Inflammatory macrophage treated with lipopolysaccharide for 4 hours (primary cell): ENCODE data around the gene SMIM22.

ENCODE experiments used
- DNase-seq: peaks from one replicate; pipeline ENCODE4 v3.0.0-alpha.2; 2020

Gene SMIM22

DNA sequence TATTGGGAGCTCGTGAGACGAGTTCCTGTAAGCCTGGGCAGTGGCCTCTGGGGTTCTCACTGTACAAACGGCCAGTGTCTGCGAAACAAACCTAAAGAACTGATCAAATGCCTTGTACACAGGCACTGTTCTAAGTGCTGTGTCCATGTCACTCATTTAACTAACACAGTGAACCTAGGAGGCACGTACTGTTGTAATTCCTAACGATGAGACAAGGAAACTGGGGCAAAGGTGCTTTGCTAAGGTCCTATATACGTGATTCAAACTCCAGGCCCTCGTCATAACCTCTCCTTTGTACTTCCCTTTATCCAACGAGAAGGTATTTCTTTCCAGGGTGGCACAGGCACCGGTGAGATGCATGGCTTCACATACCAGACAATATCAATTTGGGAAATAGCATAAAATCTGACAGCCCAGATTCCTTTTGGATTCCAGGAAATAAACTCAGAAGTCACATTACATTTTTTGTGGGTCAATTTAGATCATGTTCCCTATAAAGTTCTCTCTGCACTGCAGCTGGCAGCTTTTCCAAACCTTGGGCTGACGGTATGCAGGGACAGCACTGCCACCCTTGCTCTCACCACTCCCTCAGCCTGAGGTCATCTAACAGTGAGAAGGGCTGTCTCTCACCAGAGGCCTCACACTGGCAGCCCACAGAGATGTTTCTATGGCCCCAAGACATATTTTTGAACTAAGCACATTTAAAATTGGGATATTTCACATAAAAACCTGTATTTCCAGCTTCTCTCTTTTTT is 33.6 kb downstream of the SMIM22 start:
- no peak for DNase-seq

DNA sequence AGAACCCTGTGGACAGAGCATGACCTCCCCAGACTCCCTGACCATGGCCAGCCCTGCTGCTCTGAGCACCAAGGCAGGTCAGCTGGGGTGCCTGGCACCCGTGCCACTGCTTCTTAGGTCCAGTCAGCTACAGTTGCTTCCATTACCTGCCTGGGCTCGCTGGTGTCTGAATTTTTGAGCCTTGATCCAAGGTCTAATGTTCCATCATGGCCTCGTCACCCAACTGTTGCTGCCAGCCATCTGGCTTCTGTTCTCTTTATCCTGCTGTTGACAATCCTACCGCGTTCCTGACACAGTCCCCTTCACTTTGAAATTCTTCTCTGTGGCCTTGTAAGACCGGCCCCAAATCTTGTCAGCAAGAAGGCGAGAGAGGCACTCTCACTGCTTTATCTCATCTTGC is 35.2 kb downstream of the SMIM22 start:
- no peak for DNase-seq

DNA sequence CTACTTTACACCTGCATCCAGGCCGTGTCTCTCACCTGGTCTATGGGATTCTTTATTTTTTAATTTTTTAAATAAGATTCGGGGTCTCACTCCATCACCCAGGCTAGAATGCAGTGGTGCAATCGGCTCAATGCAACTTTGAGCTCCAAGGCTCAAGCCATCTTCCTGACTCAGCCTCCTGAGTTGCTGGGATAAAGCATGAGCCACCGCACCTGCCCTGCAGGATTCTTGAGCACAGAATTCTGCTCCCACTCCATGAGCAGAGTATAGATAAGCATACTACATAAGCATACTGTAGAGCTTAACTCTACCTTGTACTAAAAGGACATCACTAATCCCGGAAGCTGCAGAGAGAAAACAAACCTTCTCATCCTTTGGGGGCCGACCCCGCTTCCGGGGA is 36.4 kb downstream of the SMIM22 start:
- no peak for DNase-seq

DNA sequence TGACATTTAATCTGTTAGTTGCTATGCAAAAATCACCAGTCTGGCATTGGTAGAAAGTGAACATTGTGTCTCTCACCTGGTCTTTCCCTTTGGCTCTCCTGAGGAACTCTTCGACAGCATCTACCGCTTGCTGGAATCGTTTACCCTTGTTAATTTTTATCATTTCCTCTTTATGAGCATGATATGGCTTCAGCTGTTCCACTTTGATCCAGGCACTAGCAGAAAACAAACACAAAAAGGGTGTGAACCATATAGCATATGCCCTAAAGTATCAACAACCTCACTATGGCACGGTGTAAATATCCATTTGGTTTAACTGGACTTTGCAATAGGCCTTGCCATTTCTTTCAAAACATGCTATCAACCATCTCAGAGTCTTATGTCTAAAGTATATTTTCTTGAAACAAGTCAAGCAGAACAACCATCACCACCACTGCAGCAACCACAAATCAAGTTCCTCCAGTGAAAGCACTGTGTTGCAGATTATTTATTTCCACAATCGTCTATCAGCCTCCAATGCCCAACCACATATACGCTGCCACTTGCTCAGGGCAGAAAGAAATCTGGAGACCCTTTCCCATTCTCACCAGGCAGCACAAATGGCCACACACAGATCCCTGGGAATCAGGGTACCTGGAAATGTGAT is 37.7 kb downstream of the SMIM22 start:
- DNase-seq = no peak

DNA sequence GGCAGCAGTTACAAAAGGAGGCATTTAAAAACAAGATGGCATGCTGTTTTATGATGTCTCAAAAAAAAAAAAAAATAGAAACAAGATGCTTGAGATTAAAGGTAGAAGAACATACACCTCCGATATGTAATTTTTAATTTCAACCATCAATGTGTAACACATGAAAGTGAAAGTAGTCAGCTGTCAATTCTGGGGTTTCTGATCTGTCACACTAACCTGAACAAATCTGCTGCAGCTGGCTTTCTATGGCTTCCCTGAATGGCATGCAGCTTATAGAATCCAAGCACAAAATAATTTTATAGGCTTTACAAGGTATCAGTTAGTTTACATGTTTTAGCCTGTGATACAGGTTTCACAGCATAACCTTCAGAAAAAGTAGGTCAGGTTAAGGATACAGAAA is 38.4 kb downstream of the SMIM22 start:
- no peak for DNase-seq

DNA sequence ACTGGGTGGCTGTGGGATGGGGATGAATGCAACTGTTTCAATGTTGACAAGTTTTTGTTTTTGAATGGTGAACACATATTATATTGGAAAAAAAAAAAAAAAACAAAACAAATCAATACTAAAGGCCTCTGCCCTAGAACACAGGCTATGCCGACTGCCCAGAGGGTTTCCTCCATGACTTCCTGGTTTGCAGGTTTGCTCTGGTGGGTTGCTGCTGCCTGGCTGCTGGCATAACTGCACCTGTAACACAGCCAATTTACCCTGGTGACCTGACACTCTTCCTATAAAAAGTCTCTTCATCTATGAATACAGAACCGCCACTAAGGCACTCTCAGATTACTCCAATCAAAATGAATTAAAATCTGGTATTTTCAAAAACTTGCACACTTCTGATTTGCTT is 41.6 kb downstream of the SMIM22 start:
- no peak for DNase-seq

DNA sequence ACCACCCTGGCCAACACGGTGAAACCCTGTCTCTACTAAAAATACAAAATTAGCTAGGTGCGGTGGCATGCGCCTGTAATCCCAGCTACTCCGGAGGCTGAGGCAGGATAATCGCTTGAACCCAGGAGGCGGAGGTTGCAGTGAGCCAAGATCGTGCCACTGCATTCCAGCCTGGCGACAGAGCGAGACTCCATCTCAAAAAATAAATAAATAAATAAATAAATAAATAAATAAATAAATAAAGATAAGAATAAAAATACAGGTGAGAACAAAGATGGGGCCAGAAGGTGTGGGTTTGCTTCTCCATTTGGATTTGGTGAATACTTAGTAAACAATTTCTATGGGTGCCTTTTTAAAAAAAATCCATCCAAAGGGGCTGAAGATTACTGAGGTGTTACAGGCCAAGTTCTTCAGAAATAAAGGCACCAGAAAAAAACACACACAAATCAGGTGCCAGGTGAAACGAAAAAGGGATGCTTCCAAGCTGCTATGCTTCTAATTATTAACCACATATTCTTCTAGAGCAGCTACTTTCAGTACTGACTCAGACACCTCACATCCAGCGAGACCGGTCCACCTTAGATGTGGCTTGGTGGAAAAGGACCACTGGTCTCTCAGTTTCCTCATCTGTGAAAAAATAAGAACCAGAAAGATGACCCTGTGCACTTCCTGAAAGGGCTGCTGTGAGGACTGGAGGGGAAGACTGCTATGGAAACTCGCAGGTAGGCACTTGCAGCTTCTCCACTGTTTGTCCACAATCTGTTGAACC is 42.7 kb downstream of the SMIM22 start:
- DNase-seq = no peak

DNA sequence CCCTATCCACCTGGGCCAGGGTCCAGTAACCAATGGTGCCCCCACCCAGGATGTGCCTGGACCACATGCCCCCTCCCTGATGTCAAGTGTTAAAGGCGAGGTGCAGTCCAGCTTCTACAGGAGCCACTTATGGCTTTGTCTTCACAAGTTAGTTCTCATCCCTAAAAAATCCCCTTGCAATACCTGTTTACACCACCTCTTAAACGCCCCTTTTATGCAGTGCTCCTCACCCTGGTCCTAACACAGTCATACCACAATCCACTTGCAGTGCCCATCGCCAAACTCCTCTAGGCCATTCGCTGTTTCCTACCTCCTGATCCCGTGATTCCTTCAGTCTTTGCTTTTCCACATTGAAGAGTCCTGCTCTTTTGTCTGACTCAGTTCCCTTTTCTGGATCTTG is 44.8 kb downstream of the SMIM22 start:
- no peak for DNase-seq

DNA sequence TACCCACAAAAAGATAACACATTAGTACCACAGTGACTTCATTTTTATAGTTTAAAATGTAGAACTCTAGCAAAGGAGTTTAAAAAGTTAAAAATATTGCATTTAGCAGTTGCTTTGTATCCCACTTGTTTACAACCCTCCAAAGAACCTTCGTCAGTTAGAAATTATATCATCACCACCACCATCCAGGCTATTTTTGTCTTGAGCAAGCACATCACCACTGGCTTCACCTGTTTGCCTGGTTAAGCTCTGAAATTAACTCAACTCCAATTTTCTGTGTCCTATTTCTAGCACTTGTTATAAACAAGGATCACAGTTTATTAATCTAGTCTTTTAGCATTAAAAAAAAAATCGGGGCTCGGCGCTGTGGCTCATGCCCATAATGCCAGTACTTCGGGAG is 45.8 kb downstream of the SMIM22 start:
- DNase-seq = no peak
